WI38 (cell line): Measurements from ENCODE around the gene CD63.

Experiments
- H3K4me3 ChIP-seq: 2 replicates; pipeline ENCODE4 v1.5.1; 2011; ENCODE audit warnings: low read depth, mild to moderate bottlenecking, control low read depth, low read length
- CTCF ChIP-seq: IDR thresholded peaks from 2 replicates; pipeline ENCODE4 v1.5.1; 2012; ENCODE audit warnings: low read depth, mild to moderate bottlenecking, control low read depth, low read length

Gene CD63

DNA sequence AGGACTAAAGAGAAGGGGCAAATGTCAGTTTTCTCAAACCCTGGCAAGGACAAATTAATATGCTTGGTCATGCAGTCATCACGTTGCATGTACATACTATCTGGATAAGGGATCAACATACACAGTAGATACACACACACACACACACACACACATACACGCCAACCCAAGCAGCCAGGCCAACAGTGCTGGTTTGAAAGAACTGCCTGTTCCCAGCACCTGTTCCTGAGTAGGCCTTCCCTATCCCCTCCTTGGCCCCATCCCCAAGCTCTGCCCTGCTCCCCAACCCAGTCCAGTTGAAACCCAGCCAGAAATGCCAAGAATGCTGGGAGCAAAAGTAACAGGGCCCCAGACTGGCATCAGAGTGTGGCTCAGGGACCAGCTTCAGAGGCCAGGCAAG, 25.5 kb downstream of the CD63 start:
- no peak for TF ChIP-seq CTCF
- no peak overlapping the region for H3K4me3 ChIP-seq

DNA sequence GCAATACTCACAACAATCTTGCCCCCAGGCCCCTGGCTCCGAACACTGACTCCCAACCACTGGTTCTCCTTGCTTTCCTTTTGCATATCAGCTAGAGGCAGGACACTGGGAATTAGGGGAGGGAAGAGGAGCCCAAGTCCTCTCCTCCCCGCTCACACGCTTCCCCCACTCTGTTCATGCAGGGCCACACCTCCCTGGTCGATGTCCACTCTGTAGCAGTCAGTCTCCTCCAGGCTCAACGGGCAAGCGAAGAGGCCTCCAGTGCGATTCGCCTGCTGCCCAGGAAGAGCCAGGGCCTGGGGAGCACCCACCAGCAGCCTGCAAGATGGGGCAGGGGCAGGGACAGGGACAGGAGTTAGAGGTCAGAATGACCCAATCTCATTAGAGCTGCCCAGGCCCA, 25.9 kb downstream of the CD63 start:
- no peak for TF ChIP-seq CTCF
- no peak overlapping the region for H3K4me3 ChIP-seq

GRCh38 chr12:55700255-55701018, 28.4 kb downstream of the CD63 start:
- no peak overlapping the region for H3K4me3 ChIP-seq

GRCh38 chr12:55699471-55700055, 29.2 kb downstream of the CD63 start:
- no peak overlapping the region for H3K4me3 ChIP-seq
- no peak for TF ChIP-seq CTCF

More at GRCh38 chr12:55700255-55701018, 28.4 kb downstream of the CD63 start:
- no peak for TF ChIP-seq CTCF

- H3K4me3 ChIP-seq: no peak overlapping the region
- TF ChIP-seq CTCF: no peak
Observed at GRCh38 chr12:55698965-55699364, 29.8 kb downstream of the CD63 start.

- TF ChIP-seq CTCF: no peak
Observed at GRCh38 chr12:55698241-55698955, 30.4 kb downstream of the CD63 start.

GRCh38 chr12:55697686-55698085, 31.1 kb downstream of the CD63 start:
- no peak for TF ChIP-seq CTCF
- H3K4me3 ChIP-seq: no peak overlapping the region

More at GRCh38 chr12:55698241-55698955, 30.4 kb downstream of the CD63 start:
- H3K4me3 ChIP-seq: no peak overlapping the region
